ENCODE results near the gene ALK.

The ALK gene

DNA sequence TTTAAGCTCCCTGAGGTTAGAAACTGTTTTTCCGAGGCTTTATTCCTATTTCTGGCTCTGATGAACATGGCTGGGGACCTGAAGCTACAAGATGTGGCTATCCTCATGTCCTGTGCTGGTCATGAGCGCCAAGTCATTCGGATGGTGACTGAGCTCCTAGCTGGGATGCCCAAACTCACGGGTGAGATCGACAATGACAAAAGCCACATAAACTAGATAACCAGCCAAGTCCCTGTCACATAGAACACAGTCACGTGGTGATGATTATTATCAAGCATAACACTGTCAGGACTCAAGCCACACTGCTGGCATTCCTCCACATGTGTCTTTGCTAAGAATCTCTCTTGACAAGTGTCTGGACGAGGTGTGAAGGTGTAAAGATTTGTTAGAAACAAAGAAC lies 531.2 kb downstream of the ALK start:
- Histone ChIP-seq H3K9ac (ENCODE audit: low read length) (no peak overlapping the region), H3K27me3 (replicated peaks; ENCODE audit: insufficient read depth, low read length) (no peaks in the 10 kb centered on the region), H3K9me2 (replicated peaks; ENCODE audit: insufficient read depth, low read length) (no peaks in the 10 kb centered on the region), H3K9me3 (replicated peaks; ENCODE audit: insufficient read depth, low read length) (no peaks in the 10 kb centered on the region), H3F3A (ENCODE audit: insufficient read depth, low read length) (no peaks in the 10 kb centered on the region), H3K36me3 (replicated peaks; ENCODE audit: insufficient read depth, low read length) (no peaks in the 10 kb centered on the region), H3K4me1 (ENCODE audit: low read length) (no peaks in the 10 kb centered on the region), H4K20me1 (ENCODE audit: insufficient read depth, low read length) (no peaks in the 10 kb centered on the region), H3K4me2 (ENCODE audit: low read depth, low read length) (no peak overlapping the region), H3K27ac (ENCODE audit: low read length) (no peak overlapping the region), H3K79me2 (ENCODE audit: low read length) (no peaks in the 10 kb centered on the region), H3K4me3 (ENCODE audit: low read length) (no peak overlapping the region), H2AFZ (ENCODE audit: low read length) (no peak overlapping the region)
- TF ChIP-seq EZH2phosphoT487 (IDR thresholded peaks at IDR 0.05; ENCODE audit: low read length) (no peak), EZH2 (optimal IDR thresholded peaks at IDR 0.05; ENCODE audit: low read depth, low read length) (no peak)
- TF ChIP-seq, protein P1, sequence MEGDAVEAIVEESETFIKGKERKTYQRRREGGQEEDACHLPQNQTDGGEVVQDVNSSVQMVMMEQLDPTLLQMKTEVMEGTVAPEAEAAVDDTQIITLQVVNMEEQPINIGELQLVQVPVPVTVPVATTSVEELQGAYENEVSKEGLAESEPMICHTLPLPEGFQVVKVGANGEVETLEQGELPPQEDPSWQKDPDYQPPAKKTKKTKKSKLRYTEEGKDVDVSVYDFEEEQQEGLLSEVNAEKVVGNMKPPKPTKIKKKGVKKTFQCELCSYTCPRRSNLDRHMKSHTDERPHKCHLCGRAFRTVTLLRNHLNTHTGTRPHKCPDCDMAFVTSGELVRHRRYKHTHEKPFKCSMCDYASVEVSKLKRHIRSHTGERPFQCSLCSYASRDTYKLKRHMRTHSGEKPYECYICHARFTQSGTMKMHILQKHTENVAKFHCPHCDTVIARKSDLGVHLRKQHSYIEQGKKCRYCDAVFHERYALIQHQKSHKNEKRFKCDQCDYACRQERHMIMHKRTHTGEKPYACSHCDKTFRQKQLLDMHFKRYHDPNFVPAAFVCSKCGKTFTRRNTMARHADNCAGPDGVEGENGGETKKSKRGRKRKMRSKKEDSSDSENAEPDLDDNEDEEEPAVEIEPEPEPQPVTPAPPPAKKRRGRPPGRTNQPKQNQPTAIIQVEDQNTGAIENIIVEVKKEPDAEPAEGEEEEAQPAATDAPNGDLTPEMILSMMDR (IDR thresholded peaks at IDR 0.05; ENCODE audit: low read length): no peak
- no peak for DNase-seq

DNA sequence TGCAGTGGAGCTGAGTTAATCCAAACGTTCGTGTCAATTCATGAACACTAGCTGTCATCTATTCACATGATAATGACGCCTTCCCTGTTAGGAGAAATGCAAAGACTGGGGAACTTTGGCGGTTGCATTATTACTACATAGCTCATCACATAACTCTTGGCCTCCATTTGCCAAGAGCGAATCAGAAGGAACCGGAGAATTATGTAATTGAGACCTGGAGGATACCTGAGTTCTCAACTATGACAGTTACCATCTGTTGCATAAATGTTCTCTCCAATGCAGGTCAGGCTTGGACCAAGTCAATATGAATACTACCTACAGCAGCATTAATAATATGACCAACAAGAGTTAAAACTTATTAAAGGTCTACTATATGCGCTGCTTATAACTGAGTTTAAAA lies 531.7 kb downstream of the ALK start:
- H3K36me3 ChIP-seq (replicated peaks; ENCODE audit: insufficient read depth, low read length): no peaks in the 10 kb centered on the region
- no peak overlapping the region for H3K9ac ChIP-seq (ENCODE audit: low read length)
- H3K4me3 ChIP-seq (ENCODE audit: low read length): no peak overlapping the region
- H3K79me2 ChIP-seq (ENCODE audit: low read length): no peaks in the 10 kb centered on the region
- no peaks in the 10 kb centered on the region for H3K9me2 ChIP-seq (replicated peaks; ENCODE audit: insufficient read depth, low read length)
- H3K4me1 ChIP-seq (ENCODE audit: low read length): no peaks in the 10 kb centered on the region
- no peak for DNase-seq
- H3F3A ChIP-seq (ENCODE audit: insufficient read depth, low read length): no peaks in the 10 kb centered on the region
- no peak overlapping the region for H3K27ac ChIP-seq (ENCODE audit: low read length)
- TF ChIP-seq EZH2phosphoT487 (IDR thresholded peaks at IDR 0.05; ENCODE audit: low read length) (no peak), EZH2 (optimal IDR thresholded peaks at IDR 0.05; ENCODE audit: low read depth, low read length) (no peak)
- TF ChIP-seq, protein P1 (IDR thresholded peaks at IDR 0.05; ENCODE audit: low read length): no peak
- no peaks in the 10 kb centered on the region for H3K9me3 ChIP-seq (replicated peaks; ENCODE audit: insufficient read depth, low read length)
- H2AFZ ChIP-seq (ENCODE audit: low read length): no peak overlapping the region
- no peak overlapping the region for H3K4me2 ChIP-seq (ENCODE audit: low read depth, low read length)
- no peaks in the 10 kb centered on the region for H4K20me1 ChIP-seq (ENCODE audit: insufficient read depth, low read length)
- no peaks in the 10 kb centered on the region for H3K27me3 ChIP-seq (replicated peaks; ENCODE audit: insufficient read depth, low read length)

DNA sequence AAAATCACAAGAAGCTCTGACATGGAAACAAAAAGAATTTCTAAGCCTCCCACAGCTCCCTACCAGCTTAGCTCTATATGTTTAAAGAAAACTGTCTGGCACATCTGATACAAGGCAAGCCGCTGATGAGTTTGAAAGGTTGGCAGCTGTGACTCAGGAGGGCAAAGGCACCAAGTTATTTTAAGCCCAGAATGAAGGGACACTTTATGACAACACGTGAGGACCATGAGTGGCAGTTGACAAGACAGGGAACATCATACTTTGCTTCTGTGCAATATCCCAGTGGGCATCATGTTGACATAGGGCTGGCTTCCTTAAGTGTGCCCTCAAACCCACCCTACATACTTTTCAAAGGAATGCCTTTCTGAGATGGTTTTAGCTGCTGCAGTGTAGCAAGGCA lies 533.3 kb downstream of the ALK start:
- no peak overlapping the region for H2AFZ ChIP-seq (ENCODE audit: low read length)
- no peak overlapping the region for H3K9ac ChIP-seq (ENCODE audit: low read length)
- no peaks in the 10 kb centered on the region for H3K9me2 ChIP-seq (replicated peaks; ENCODE audit: insufficient read depth, low read length)
- H3K4me1 ChIP-seq (ENCODE audit: low read length): no peaks in the 10 kb centered on the region
- no peak for TF ChIP-seq EZH2phosphoT487 (IDR thresholded peaks at IDR 0.05; ENCODE audit: low read length)
- TF ChIP-seq EZH2 (optimal IDR thresholded peaks at IDR 0.05; ENCODE audit: low read depth, low read length): no peak
- TF ChIP-seq, protein P1 (IDR thresholded peaks at IDR 0.05; ENCODE audit: low read length): no peak
- H3K27ac ChIP-seq (ENCODE audit: low read length): no peak overlapping the region
- no peak overlapping the region for H3K4me3 ChIP-seq (ENCODE audit: low read length)
- DNase-seq: no peak
- no peaks in the 10 kb centered on the region for H3K79me2 ChIP-seq (ENCODE audit: low read length)
- no peaks in the 10 kb centered on the region for H3K27me3 ChIP-seq (replicated peaks; ENCODE audit: insufficient read depth, low read length)
- H3K9me3 ChIP-seq (replicated peaks; ENCODE audit: insufficient read depth, low read length): no peaks in the 10 kb centered on the region
- H3K4me2 ChIP-seq (ENCODE audit: low read depth, low read length): no peak overlapping the region
- no peaks in the 10 kb centered on the region for H3F3A ChIP-seq (ENCODE audit: insufficient read depth, low read length)
- H4K20me1 ChIP-seq (ENCODE audit: insufficient read depth, low read length): no peaks in the 10 kb centered on the region
- no peaks in the 10 kb centered on the region for H3K36me3 ChIP-seq (replicated peaks; ENCODE audit: insufficient read depth, low read length)
